A549 (cell line): ENCODE data around the gene ENDOG. TPM values are rescaled to one million over a fixed set of nuclear protein-coding genes. Genes with fewer than 3 reads are reported as not detected.

Source experiments
- ATAC-seq, 2 experiments: fragments of 200-7000 bp in 1 of 2; fragments of >200 bp in 1 of 2; cut with Nextera tagmentation in 1 of 2; cut with Tn5 transposase in 1 of 2; 3 replicates each; pipeline versions ENCODE4 v1.8.0 to v1.9.1; 2018 to 2020; ENCODE audit warnings: mild to moderate bottlenecking in 1 of 2, moderate library complexity in 1 of 2
- CTCF ChIA-PET: fragments of 300-600 bp; sonication (Branson Sonifier 250); formaldehyde crosslinking; extraction: SDS; loops from one replicate; lab custom pipeline; 2021; ENCODE audit warnings: antibody characterized with exemption, inconsistent platforms; lab: Yijun Ruan, JAX
- POLR2A ChIA-PET: fragments of 350-600 bp; formaldehyde crosslinking; extraction: SDS; loops from one replicate; lab custom pipeline; 2021; ENCODE audit warnings: antibody characterized with exemption, inconsistent platforms; lab: Yijun Ruan, JAX
- DNase-seq, 2 experiments: peaks; one replicate each; pipeline versions ENCODE4 v3.0.0 to v3.0.0-alpha.2; 2011 to 2016; ENCODE audit warnings: low read depth in 1 of 2, low spot score in 1 of 2
- FAIRE-seq: peaks from 2 replicates; lab custom pipeline; 2011; peaks lifted over from hg19 to GRCh38; lab: Jason Lieb, UNC
- H3K27ac ChIP-seq, 2 experiments: fragments of >200 bp; sonication (Bioruptor Twin); formaldehyde crosslinking; 3 replicates each; pipeline ENCODE4 v1.5.1; 2016 to 2017
- H3K4me1 ChIP-seq: fragments of >200 bp; sonication (Bioruptor Twin); formaldehyde crosslinking; 3 replicates; pipeline ENCODE4 v1.6.1; 2016
- H3K4me2 ChIP-seq: fragments of >200 bp; sonication (Bioruptor Twin); formaldehyde crosslinking; 3 replicates; pipeline ENCODE4 v1.6.1; 2016
- H3K4me3 ChIP-seq: fragments of >200 bp; sonication (Bioruptor Twin); formaldehyde crosslinking; 3 replicates; pipeline ENCODE4 v1.5.1; 2016
- H3K9me3 ChIP-seq: fragments of >200 bp; sonication (Bioruptor Twin); formaldehyde crosslinking; 3 replicates; pipeline ENCODE4 v1.6.1; 2016
- BCL3 ChIP-seq: fragments of >200 bp; sonication (Bioruptor Twin); formaldehyde crosslinking; IDR thresholded peaks from 3 replicates; pipeline ENCODE4 v1.6.1; 2016
- CTCF ChIP-seq: fragments of >200 bp; sonication (Bioruptor Twin); formaldehyde crosslinking; IDR thresholded peaks from 3 replicates; pipeline ENCODE4 v1.5.1; 2016
- EHMT2 ChIP-seq: fragments of 200-600 bp; sonication (generic); IDR thresholded peaks from 2 replicates; pipeline ENCODE4 v1.6.1; 2016; ENCODE audit warnings: antibody characterized with exemption, low read depth, mild to moderate bottlenecking, moderate library complexity
- ELK1 ChIP-seq: fragments of 150-350 bp; IDR thresholded peaks from 2 replicates; pipeline ENCODE4 v1.6.1; 2014; ENCODE audit warnings: low read depth, mild to moderate bottlenecking, low read length
- FOSB ChIP-seq: fragments of 250-450 bp; sonication (Bioruptor Pico); IDR thresholded peaks from 2 replicates; pipeline ENCODE4 v1.5.0; 2020; ENCODE audit warnings: mild to moderate bottlenecking, moderate library complexity
- FOXS1 ChIP-seq: fragments of 250-450 bp; sonication (Bioruptor Pico); IDR thresholded peaks from 2 replicates; pipeline ENCODE4 v1.5.0; 2020; ENCODE audit warnings: mild to moderate bottlenecking, moderate library complexity
- GATA3 ChIP-seq: IDR thresholded peaks from 2 replicates; pipeline ENCODE4 v1.6.1; 2012; ENCODE audit warnings: borderline replicate concordance
- HMGXB4 ChIP-seq: fragments of 250-450 bp; sonication (Bioruptor Pico); IDR thresholded peaks from 2 replicates; pipeline ENCODE4 v1.5.0; 2021; ENCODE audit warnings: mild to moderate bottlenecking, moderate library complexity, borderline replicate concordance
- HOXB5 ChIP-seq: fragments of 250-450 bp; sonication (Bioruptor Pico); IDR thresholded peaks from 2 replicates; pipeline ENCODE4 v1.5.0; 2020; ENCODE audit warnings: mild to moderate bottlenecking, moderate library complexity
- JUN ChIP-seq, 2 experiments: fragments of >200 bp; sonication (Bioruptor Twin); formaldehyde crosslinking; IDR thresholded peaks; 2 replicates in 1 of 2; 3 replicates in 1 of 2; pipeline ENCODE4 v1.6.1; 2016 to 2017
- MAX ChIP-seq: IDR thresholded peaks from 2 replicates; pipeline ENCODE4 v1.6.1; 2012
- NFE2L2 ChIP-seq: fragments of 150-350 bp; conservative IDR thresholded peaks from 2 replicates; pipeline ENCODE4 v1.6.1; 2014; ENCODE audit warnings: low read length
- PHF8 ChIP-seq: fragments of 200-600 bp; sonication (generic); IDR thresholded peaks from 2 replicates; pipeline ENCODE4 v1.6.1; 2016; ENCODE audit warnings: low read depth, mild to moderate bottlenecking, antibody characterized with exemption, moderate library complexity, borderline replicate concordance
- POLR2A ChIP-seq: IDR thresholded peaks from 2 replicates; pipeline ENCODE4 v1.6.1; 2012; ENCODE audit warnings: mild to moderate bottlenecking, low read length
- RAD21 ChIP-seq, 2 experiments: fragments of >200 bp in 1 of 2; sonication (Bioruptor Twin) in 1 of 2; formaldehyde crosslinking in 1 of 2; IDR thresholded peaks in 1 of 2; conservative IDR thresholded peaks in 1 of 2; 2 replicates in 1 of 2; 3 replicates in 1 of 2; pipeline ENCODE4 v1.6.1; 2012 to 2018; ENCODE audit warnings: inconsistent platforms in 1 of 2
- RARB ChIP-seq: fragments of 250-450 bp; sonication (Bioruptor Pico); IDR thresholded peaks from 2 replicates; pipeline ENCODE4 v1.8.0; 2021; ENCODE audit warnings: mild to moderate bottlenecking, moderate library complexity
- SMC3 ChIP-seq: fragments of >200 bp; sonication (Bioruptor Twin); formaldehyde crosslinking; IDR thresholded peaks from 3 replicates; pipeline ENCODE4 v1.6.1; 2018; ENCODE audit warnings: inconsistent platforms
- ZC3H11A ChIP-seq: fragments of 450-650 bp; IDR thresholded peaks from 2 replicates; pipeline ENCODE4 v1.6.1; 2014; ENCODE audit warnings: antibody characterized with exemption, mild to moderate bottlenecking
- WGBS: methylation state at CpG from one replicate; pipeline ENCODE4 v1.1.6; 2017; ENCODE audit errors: missing lambda C conversion rate; 5-methylcytosine and 5-hydroxymethylcytosine counted together
- polyA minus RNA-seq: library from RNA; depleted of rRNA, polyadenylated mRNA; stranded (reverse); fragments of >200 nt; gene quantifications from 2 replicates; pipeline ENCODE4 v1.2.3, GENCODE V29; 2011; rRNA and poly(A)+ RNA removed
- polyA plus RNA-seq, 4 experiments: library from polyadenylated mRNA; depleted of rRNA in 3 of 4; stranded (reverse); fragments of >200 nt; fragmentation: RNase III in 1 of 4; extraction: RNeasy Plus Mini Kit Qiagen cat#74134 plus additional on column Dnase treatment in 1 of 4; gene quantifications; 2 replicates in 3 of 4; 3 replicates in 1 of 4; pipeline ENCODE4 v1.2.3, GENCODE V29; 2011 to 2017

Gene ENDOG
- polyA plus RNA-seq (2011; rRNA removed) (12.6 and 12.8 TPM in 2 replicates), polyA plus RNA-seq (2017; fragmentation: RNase III; extraction: RNeasy Plus Mini Kit Qiagen cat#74134 plus additional on column Dnase treatment) (17.1 to 18.6 TPM (median 17.3 TPM) in 3 replicates), polyA minus RNA-seq (15.2 and 15.4 TPM in 2 replicates)
- polyA plus RNA-seq (2012; cell fraction: cytosol; rRNA removed) = 51.3 and 62.3 TPM in 2 replicates
- polyA plus RNA-seq (2012; cell fraction: nucleus; rRNA removed) = 36.4 and 61.3 TPM in 2 replicates

GRCh38 chr9:128818099-128818838 is at the start of gene ENDOG:
ENDOG (plus strand) TSS chr9:128818500; CDS start chr9:128818685, 185 bp downstream.
- POLR2A ChIA-PET = interaction anchor here (0.7 to 2.6 kb wide), 10 partner anchors 9 to 808 kb away, joined by 3 to 24 read pairs (median 4); partner anchors contain the start of genes NTMT1, SPOUT1 and ZDHHC12
- DNase-seq = peak; percentile 97 to 98
- peak; percentile 86 to 92 for ATAC-seq
- peaks cover 11% of the 10 kb centered on the region for H3K4me1 ChIP-seq
- H3K9me3 ChIP-seq = no peaks in the 10 kb centered on the region
- peak within 1 kb of the TSS; percentile 100 for H3K4me2 ChIP-seq
- peak within 1 kb of the TSS; percentile 76 for H3K4me3 ChIP-seq
- FAIRE-seq = peak; percentile 86
- CTCF ChIA-PET = interaction anchor here (0.5 to 5.0 kb wide), 41 partner anchors 8 to 1472 kb away, joined by 3 to 51 read pairs (median 4); partner anchors contain the start of genes KYAT1, LRRC8A, PKN3 and SPOUT1
- WGBS = under 1% methylated on average over 26 of the region's 70 CpGs
- H3K27ac ChIP-seq = peak within 1 kb of the TSS; percentile 90 to 93
- TF ChIP-seq FOSB = no peak
- no peak for TF ChIP-seq PHF8
- TF ChIP-seq JUN (IDR thresholded peaks at IDR 0.05) = peak; percentile 22 to 79; a peak in 3 of 5 replicates
- peak; percentile 96 for TF ChIP-seq POLR2A
- TF ChIP-seq GATA3 = no peak
- peak; percentile 32; the same call in 1 of the 2 replicates for TF ChIP-seq HOXB5 (CRISPR knock-in tag)
- TF ChIP-seq BCL3 = peak; percentile 79; the same call in 2 of the 3 replicates
- peak; percentile 22 to 31; a peak in 1 of 5 replicates for TF ChIP-seq RAD21 (conservative IDR thresholded peaks at IDR 0.05 in 1 of 2, IDR thresholded peaks at IDR 0.05 in 1 of 2)
- peak; percentile 72 for TF ChIP-seq CTCF
- TF ChIP-seq MAX = peak; percentile 72; the same call in 1 of the 2 replicates
- TF ChIP-seq SMC3 = 0 out of 3 replicates have a peak, but pooled peaks have one; percentile 23

- H3K4me2 ChIP-seq = no peak overlapping the region
- 90% methylated on average over 6 of the region's 6 CpGs for WGBS
- FAIRE-seq (no peak), DNase-seq (no peak), ATAC-seq (no peak)
- ChIA-PET POLR2A (no interaction called here), CTCF (interaction anchor here (1.0 to 2.0 kb wide), 2 partner anchors 28 to 35 kb away, joined by 3 to 6 read pairs; no protein-coding TSS in a partner anchor)
- TF ChIP-seq POLR2A (no peak), FOXS1 (CRISPR knock-in tag) (no peak), ELK1 (no peak), RARB (CRISPR knock-in tag) (no peak), ZC3H11A (no peak), EHMT2 (no peak), HMGXB4 (CRISPR knock-in tag) (no peak), RAD21 (conservative IDR thresholded peaks at IDR 0.05 in 1 of 2, IDR thresholded peaks at IDR 0.05 in 1 of 2) (no peak), NFE2L2 (no peak)
- H3K9me3 ChIP-seq = no peaks in the 10 kb centered on the region
- peaks cover 17% of the 10 kb centered on the region; the same call in 2 of the 3 replicates for H3K4me1 ChIP-seq
- H3K4me3 ChIP-seq = no peak overlapping the region
- H3K27ac ChIP-seq = no peak overlapping the region
Observed at GRCh38 chr9:128768606-128769005, 49.7 kb upstream of the ENDOG start.
